Amniotic stem cell (primary cell): ENCODE results near the gene ANK2.

ENCODE experiments used
- DNase-seq: peaks from one replicate; lab custom pipeline; 2025; lab: John Stamatoyannopoulos, UW

Gene ANK2

DNA sequence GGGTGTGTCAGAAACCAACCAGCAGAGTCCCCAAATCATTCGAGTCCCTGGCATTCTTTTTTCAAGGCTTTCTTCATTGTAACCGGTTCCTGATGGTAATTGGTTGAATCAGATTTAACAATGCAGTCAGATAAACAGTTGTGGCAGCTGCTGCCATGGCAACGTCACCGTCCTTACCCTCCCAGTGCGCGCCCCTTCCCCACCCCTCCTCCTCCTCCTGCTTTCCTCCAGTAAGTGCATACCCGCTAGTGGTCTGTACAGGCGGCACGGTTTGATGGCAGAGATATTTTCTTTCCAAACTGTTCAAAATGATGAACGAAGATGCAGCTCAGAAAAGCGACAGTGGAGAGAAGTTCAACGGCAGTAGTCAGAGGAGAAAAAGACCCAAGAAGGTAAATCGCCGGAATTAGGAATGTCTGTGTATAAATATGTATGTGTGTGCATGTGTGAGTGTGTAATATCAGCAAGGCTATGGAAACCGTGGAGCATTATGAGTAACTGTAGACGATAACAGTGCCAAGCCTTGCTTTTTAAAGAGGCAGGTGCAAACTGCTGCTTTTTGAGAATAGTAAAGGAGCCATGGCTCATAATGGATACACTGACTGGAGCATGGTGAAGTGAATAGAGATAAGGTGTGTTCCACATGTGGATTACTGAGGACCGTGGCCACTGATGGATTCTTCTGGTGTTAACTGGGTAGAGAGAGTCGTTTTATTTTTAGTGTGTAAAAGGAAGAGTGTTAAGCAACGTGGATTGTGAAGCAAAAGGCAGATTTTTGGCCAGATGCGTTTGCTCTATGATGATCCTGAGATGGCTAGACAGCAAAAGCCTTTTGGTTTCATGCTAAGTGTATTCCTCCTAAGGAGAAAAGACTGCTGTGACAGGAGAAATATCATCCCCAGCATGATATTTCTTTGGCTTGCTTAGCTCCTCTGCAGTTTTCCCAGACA is at the start of gene ANK2:
Gene ANK2, plus strand, starts transcription at position 233 of the 950 bp plus-strand sequence. Its CDS starts 76 bp downstream, at position 309.
- DNase-seq, result no peak

DNA sequence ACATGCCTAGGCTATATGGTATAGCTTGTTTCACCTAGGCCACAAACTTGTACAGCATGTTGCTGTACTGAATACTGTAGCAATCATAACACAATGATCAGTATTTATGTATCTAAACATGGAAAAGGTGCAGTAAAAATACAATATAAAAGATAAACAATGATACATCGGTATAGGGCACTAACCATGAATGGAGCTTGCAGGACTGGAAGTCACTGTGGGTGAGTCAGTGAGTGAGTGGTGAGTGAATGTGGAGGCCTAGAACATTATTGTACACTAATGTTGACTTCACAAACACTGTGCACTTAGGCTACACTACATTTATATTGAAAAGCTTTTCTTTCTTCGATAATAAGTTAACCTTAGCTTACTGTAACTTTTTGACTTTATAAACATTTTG is 45.6 kb upstream of the ANK2 start:
- no peak for DNase-seq

DNA sequence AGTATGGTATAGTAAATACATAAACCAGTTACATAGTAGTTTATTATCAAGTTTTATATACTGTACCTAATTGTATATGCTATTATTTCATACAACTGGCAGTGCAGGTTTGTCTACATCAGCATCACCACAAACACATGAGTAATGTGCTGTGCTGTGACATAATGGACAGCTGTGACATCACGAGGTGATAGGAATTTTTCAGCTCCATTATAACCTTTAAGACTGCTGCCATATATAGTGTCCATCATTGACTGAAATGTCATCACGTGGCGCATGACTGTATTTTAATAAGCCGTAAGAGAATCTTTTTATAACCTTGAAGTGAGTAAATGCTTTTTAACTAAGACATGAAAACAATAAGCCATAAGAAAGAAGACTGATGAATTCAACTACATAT is 44.8 kb upstream of the ANK2 start:
- DNase-seq, result no peak

DNA sequence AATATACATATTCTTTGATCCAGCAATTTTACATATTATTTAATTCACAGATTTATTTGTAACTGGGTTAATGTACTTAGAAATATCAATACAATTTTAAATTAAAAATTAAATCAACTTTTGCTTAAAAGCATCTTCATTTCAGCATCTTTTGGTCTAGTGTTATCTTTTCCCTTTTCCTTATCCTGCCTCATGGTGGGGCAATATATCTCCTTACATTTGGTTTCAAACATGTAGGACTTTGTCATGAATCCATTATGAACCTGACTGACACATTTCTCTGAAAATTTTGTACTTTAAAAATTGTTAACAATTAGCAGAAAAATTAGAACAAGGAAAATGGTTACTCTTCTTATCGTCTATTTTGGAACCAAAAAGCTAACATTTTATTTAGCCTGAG is 42.8 kb upstream of the ANK2 start:
- no peak for DNase-seq

DNA sequence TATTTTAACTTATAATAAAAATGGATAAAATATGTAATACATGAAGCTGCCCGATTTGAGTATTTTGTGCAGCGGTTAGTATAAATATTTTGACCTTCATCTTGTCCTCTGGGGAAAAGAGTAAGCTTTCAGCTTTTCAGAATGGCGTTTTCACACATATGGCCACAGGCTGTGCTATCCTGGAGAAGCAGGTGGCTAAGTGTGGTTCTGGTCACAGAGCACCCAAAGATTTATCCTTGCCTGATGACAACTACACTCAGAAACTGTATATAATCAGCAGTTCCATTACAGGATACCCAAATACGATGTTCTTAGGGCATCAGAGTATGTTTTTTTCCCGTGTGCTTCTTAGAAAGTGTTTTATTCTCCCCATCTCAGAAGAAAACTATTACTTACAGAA is 42.3 kb upstream of the ANK2 start:
- no peak for DNase-seq

DNA sequence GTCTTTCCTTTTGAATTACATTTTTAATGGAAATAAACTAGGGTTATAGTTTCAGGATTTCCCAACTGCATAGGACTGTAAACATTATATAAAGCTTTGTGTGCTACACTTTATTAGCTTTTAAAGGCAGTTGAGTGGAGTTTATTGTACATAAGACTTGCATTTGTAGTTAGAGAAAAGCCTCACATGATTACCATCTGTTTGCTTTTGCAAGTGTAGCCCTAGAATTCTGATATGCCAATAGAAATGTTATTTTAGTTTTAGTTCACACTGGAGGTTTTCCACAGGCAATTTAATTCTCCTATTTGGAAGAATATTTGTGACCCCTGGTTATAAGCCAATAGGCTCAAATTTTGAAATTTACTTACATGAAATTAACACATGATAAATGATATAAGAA is 41.3 kb upstream of the ANK2 start:
- DNase-seq, result no peak

- DNase-seq, result no peak
These were observed 40.7 kb upstream of the ANK2 start for GRCh38 chr4:113008716-113009115.

DNA sequence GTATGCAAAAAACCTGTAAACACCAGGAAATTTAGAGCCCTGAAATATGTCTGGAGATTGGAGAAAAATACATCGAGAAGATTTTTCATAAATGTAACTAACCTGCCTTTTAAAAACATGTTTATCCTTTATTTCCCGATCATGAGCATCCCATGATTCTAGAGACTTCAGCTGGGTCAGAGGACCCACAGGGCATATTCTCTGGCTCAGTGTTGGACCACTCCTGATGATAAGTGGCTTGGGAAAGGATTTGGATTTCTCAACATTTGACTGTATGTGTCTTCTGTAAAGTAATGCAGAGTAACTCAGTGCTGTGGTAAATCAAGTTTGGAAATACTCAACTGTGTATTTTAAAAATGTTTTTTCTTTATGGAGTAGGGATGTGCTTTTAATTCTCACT is 40.0 kb upstream of the ANK2 start:
- no peak for DNase-seq

DNA sequence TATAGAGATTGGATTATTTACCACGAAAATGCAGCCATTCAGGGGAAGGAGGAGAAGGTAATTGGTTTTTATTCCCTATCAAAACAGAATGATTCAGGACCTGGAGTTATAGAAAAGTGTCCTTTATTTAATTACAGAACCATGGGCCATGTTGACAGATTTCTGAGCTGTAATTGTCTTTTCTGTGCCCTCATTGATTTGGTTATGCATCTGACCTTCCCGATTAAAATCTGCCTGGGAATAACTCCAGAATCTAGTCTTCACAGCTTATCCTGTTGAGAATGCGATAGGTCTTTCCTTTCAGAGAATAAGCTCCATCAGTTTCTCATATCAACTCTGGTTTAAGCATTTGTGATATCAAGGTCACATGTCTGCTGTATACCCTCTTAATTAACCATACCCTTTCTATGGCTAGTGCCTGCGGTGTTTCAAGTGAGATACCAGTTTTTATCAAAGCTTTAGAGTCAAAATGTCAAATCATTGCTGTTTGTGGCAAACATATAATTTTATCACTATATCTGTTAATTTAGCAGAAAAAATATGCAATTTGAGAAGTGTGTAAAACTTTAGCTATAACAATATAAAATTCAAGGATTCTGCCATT is 37.2 kb upstream of the ANK2 start:
- no peak for DNase-seq

DNA sequence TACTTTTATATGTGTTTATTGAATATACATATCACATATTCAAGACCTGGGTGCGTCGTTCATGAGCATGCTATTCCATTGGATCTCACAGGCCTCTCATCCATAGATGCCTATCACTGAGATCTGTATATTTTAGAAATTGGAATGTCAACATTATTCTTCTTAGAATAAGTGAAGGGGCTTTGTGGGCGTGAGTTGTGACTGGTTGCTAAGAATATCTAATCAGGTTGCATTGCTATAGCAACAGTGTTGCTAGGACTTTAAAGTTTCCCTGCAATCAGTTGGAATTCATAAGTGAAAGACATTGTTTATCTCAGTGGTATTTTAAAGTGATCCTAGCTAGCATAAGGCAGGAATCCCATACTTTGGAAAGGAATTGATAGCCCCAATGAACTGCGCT is 36.7 kb upstream of the ANK2 start:
- no peak for DNase-seq

GRCh38 chr4:113013751-113014150 is 35.7 kb upstream of the ANK2 start:
- DNase-seq, result no peak

GRCh38 chr4:113016377-113016776 is 33.1 kb upstream of the ANK2 start:
- no peak for DNase-seq

GRCh38 chr4:113020966-113021365 is 28.5 kb upstream of the ANK2 start:
- DNase-seq, result no peak

DNA sequence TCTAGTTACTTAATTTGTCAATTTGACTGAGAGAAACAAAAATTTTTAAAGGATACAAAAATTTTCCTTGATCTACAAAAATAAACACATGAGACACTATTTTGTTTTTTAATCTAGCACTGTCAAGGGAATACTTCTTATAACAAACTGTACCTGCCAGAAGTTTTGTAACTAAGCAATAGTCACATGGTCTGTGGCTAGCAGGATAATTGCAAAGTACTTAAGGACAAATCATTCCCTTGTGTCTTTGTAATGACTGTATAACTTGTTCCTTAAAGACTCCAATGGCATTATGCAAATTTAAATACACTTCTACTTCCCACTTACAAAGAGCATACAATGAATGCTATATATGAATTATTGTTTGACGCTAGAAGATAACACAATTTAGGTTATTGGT is 25.1 kb upstream of the ANK2 start:
- DNase-seq, result no peak

DNA sequence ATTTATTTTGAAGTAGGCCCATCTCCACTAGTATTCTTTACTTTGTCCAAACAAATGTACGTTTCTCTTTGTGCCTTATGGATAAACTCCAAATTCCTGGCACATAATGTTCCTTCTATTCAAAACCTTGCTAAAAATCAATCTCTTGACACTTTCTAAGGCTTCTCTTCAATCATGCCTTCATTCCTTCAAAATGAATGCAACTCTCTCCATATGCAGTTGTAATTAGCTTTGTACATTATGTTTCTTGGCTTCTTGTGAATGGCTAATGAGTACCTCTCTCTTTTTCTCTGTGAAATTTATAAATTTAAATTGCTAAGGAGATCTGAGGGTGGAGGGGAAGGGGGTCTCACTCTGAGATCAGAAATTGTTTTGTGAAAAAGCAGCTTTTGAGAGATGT is 24.0 kb upstream of the ANK2 start:
- no peak for DNase-seq

GRCh38 chr4:113026556-113026955 is 22.9 kb upstream of the ANK2 start:
- no peak for DNase-seq

- DNase-seq, result no peak
These were observed 21.4 kb upstream of the ANK2 start for GRCh38 chr4:113028074-113028473.

GRCh38 chr4:113031212-113031611 is 18.2 kb upstream of the ANK2 start:
- DNase-seq, result no peak

DNA sequence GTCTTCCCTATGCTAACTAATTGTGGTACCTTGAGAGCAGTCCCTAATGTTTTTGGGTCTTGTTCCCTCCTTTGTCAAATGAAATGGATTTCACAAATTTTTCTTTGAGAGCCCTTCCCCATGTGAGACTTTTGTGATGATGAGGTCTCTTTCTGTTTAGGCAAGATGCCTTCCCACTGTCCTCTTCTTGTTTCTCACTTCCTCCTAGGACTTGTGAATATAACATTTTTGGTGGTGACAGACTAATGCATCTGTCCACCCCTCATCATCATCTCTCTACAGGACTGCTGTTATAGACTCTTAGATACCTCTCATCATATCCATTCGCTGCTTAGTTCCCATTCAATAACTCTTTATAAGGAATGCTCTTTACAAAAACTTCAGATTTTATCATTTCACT is 8.7 kb upstream of the ANK2 start:
- DNase-seq, result no peak

DNA sequence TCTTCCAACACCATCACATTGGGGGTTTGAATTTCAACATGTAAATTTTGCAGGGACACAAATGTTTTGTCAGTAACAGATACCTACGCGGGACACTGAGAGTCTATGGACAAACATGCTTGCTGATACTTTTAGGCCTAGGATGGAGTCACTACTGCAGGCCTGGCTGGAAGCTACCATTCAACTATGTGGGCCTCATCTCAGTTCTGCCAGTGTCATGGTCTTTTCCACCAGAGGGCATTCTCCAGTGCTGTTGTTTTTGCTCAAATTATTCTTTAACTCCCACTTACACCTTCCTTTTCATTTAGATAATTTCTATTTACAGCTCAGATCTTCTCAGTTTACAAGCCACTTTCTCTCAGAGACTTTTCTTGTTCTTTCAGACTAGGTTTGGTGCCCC is 7.0 kb upstream of the ANK2 start:
- DNase-seq, result no peak

GRCh38 chr4:113043591-113043990 is 5.9 kb upstream of the ANK2 start:
- no peak for DNase-seq

DNA sequence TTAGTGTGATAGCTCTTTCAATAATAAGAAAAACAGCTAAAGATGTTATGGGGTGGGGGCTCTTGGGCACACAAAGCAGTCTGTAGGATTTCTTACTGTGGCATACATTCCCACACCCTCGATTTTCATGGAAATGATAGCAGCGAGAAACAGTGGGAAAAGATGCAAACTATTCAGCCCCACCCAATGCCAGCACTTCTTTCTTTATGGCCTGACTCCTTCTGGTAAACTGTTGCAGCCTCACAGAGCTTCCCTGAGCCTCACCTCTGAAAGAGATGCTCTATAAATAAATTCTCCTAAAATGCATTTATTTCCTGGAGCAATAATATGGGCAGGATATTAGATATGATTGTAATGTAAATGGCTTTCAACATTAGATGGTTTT is 910 bp downstream of the ANK2 start:
- no peak for DNase-seq

DNA sequence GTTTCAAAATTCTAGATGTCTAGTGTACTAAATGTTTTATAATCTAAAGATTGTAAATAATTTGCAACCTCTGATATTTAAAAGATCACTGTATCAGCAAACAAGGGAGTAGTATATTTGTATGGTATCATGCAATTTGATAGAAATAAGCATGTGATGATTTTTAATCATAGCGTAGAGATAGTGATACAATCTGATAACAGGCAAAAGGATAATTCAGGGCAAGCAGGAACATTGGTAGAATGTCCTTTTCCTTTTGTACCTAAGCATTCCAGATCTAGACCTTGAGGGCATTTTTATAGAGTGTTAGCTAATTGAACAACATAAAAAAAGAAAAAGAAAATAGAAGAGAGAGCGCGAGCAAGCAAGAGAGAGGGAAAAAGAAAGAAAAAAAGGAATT is 1.4 kb downstream of the ANK2 start:
- no peak for DNase-seq

- DNase-seq, result no peak
These were observed 1.9 kb downstream of the ANK2 start for GRCh38 chr4:113051361-113051760.
